Measurements from ENCODE around the gene SCYGR5.

GRCh38 chr2:227629435-227629834 is 37.2 kb upstream of the SCYGR5 start:
- TF ChIP-seq CTCF (conservative IDR thresholded peaks at IDR 0.05 in 1 of 2, IDR thresholded peaks at IDR 0.05 in 1 of 2; ENCODE audit: low read depth in 1 of 2, low read length in 2 of 2) (no peak), EZH2 (IDR thresholded peaks at IDR 0.05; ENCODE audit: low read length, missing control alignments) (no peak)

Data from fibroblast of lung (primary cell).